Amygdala (tissue), 56 donors: ENCODE results near the gene ACTRT2.
A peak's percentile ranks its signal among the peaks of the same experiment; 100 is the strongest.

ENCODE experiments used
- DNase-seq, 56 donors: peaks; one replicate each; lab custom pipeline; 2025; lab: John Stamatoyannopoulos, UW

Gene ACTRT2

DNA sequence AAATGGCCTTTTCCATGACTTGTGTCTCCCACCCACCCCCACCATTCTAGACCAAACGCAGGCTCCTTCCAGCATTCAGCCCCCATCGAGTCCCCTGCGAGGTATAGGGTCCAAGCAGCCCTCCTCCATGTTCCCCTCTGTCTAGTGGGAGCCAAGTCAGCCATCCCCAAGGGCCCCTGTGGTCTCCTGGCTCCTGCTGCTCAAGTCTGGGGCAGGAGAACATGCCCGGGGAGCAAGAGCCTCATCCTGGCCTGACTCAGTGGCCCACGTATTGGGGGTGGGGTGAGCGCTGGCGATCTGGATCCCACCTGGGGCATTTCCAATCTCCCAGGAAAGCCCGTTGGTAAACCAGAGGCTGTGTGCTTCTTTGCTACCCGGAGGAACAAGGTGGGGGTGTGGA, 43.6 kb downstream of the ACTRT2 start:
- DNase-seq = no peak

- DNase-seq = no peak
Measured at GRCh38 chr1:3065396-3065795, 44.1 kb downstream of the ACTRT2 start.

GRCh38 chr1:3065797-3066196, 44.5 kb downstream of the ACTRT2 start:
- no peak for DNase-seq

DNA sequence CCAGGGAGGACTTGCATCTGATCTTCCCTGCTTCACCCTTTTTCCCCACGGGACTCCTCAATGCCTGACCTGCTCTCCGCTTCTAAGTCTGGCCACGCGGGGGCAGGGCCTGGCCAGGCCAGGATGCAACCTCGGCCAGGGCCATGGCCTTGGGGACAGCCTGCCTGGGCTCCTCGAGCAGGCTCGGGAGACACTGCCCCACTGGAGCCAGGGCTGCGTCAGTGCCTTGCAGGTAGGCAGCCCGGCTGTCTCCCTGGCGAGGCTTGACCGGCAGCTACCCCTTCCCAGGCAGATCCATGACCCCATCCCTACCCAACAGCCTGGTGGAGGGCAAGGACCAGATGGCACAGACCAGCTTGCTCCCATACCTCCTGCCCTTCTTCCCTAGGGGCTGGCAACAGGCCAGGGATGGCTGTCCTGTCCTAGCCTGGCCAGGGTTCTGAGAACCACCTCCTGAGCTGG, 45.0 kb downstream of the ACTRT2 start:
- DNase-seq = peak in 1 of 56 donors; percentile 49

- DNase-seq = no peak
Measured at GRCh38 chr1:3066826-3067225, 45.6 kb downstream of the ACTRT2 start.

DNA sequence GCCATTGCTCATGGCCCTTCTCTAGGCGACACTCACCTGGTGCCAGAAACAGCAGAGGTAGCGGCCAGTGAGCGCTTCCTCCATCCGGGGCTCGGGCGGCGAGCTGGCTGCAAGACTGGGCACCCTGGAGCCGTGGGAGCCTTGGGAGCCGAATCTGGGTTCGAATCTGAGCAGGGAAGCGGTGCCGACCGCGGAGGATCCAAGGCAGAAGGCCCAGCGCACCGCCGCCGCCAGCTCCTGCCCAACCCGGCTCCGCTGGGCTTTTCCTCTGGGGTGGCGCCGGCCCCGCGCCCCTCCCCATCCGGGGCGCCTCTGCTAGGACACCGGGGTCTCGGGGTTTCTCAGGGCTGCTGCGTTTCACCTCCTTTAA, 46.0 kb downstream of the ACTRT2 start:
- no peak for DNase-seq

GRCh38 chr1:3067671-3068563, 46.6 kb downstream of the ACTRT2 start:
- DNase-seq = no peak

DNA sequence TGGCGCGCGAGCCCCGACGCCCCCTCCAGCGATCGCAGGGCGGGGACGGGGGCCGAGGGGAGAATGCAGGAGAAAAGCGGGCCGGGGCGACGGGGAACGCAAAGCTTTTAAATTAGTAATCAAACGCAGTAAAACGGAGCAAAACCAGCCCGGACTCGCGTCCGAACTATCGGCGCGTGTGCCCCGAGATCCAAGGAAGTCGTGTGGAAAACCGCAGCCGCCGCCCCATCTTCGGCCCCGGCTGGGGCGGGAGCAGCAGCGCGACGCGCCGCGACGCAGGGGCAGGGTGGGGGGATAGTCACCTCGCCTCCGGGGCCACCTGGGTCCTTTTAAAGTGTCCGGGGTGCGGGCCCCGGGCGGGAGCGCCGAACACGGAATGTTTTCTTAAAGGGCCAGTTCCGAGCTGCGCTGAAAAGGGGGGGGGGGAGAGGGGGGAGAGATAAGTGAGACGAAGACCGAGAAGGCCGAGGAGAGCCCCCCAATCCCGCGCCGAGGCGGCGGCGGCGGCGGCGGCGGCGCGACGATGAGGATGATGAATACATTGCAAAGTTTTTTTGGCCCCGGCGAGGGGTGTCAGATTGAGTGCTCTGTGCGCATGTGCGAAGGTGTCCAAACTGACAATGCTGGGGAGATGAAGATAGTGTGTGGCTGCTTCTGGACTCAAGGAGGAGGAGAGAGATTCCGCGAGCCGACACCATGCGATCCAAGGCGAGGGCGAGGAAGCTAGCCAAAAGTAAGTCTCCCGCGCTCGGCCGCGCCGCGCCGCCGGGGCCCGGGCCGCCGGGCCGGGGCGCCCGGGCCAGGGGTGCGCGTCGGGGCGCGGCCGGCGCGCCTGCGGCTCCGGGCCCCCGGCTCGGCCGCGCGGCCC, 47.5 kb downstream of the ACTRT2 start, which contains the start of gene PRDM16:
Gene PRDM16, plus strand, starts transcription at position 640 of the 868 bp plus-strand sequence. Its CDS starts 57 bp downstream, at position 697.
- peak in 1 of 56 donors; percentile 39 for DNase-seq

- DNase-seq = peak in 9 of 56 donors; percentile 19 to 47 (median 37)
Measured at GRCh38 chr1:3069491-3070308, 48.4 kb downstream of the ACTRT2 start.

DNA sequence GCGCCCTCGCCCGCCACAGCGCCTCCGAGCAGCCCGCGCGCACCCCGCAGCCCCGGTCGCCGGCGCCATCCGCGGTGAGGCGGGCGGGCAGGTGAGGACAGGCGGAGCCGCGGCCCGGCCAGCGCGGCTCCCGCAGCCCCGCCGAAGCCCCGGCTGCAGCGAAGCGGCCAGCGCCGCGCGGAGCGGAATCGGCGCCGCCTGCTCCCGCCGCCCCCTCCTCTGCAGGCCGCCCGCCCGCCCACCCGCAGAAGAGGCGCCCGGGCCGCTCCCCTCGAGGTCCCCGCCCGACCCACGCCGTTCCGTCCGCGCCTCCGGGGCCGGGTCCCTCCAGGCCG, 49.0 kb downstream of the ACTRT2 start:
- DNase-seq = no peak

DNA sequence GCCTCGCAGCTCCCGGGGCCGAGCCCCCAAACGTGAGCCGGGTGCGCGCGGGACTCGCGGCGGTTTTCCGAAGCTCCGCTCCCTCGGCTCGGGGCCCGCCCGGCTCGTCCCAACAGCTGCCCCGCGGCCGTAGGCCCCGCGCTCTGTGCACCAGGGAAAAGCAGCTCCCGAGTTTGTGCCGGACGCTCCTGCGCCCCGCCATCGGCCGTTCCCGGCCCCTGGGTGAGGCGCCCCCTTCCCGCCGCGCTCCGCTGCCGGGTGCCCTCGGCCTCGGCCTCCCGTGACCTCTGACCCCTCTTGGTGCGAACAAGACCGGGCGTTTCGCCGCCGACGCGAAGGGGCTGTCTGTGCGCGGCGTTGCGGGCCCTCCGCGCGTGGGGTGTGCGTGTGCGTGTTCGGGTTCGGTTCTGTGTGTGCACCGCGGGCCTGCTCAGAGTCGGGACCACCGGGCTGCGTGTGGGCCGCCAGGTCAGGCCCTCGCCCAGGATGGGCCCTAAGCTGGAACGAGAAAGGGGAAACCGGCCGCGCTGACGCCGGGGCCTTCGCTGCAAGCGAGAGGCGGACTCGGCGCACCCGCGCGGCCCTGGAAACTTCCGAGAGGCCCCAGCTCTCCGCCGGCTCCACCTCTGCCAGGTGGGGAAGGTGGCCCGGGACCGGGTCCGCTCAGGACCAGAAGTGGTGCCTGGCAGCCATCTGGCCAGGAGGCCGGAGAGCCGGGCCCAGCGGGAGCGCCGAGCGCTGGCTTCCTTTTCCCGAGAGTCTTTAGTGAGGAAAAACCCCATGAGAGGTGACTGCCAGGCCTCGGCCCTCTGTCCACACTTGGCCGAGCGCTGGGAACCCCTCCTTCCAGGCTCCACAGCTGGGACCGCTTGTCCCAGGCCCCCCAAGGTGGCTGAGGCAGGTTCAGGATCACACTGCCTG, 49.6 kb downstream of the ACTRT2 start:
- DNase-seq = no peak

DNA sequence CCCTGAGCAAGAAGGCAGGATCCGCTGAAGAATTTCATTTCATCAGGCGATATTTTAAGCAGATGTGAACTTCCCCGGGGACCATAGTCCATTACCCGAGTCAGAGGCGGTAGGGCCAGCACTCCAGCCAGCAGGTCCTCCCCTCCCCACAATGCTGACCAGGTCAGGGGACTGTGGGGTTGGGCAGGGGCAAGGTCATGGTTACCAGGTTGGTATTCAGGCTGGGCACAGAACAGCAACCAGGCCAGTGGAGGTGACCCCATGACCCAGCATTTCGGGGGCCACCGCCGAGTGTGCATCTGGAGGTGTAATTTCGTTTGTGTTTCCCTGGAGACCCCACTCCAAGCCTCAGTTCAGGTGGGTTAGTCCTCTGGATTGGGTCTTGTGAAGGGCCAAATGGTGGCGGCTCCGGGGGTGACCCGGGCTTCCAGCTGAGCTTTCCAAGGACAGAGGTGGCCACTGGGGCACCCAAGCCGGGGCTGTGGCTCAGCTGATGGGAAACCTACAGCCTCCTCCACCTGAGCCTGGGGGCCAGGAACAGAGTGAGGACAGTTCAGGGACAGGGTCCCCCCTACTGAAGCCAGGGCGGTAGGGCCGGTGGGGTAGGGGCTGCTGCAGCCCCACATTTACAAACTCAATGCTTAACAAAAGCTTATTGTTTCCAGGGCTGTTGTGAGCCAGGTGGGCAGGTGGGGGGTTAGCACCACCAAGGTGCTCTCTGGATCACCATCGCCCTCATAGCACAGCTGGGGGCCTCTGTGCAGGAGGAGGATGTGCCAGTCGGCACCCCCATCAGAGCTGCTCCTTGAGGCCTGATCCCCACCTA, 50.5 kb downstream of the ACTRT2 start:
- DNase-seq = no peak
